Hepatocyte (in vitro differentiated cells): ENCODE data around the gene PNMA8C. TPM values are rescaled to one million over a fixed set of nuclear protein-coding genes. Genes with fewer than 3 reads are reported as not detected.
A peak's percentile ranks its signal among the peaks of the same experiment; 100 is the strongest.

Experiments
- DNase-seq: peaks from one replicate; pipeline ENCODE4 v3.0.0-alpha.2; 2016; ENCODE audit warnings: low spot score
- H2AFZ ChIP-seq: fragments of 200-600 bp; sonication (generic); 2 replicates; pipeline ENCODE4 v1.6.0; 2016; ENCODE audit warnings: antibody characterized with exemption, mild to moderate bottlenecking
- H3K27ac ChIP-seq: fragments of 200-600 bp; sonication (generic); 2 replicates; pipeline ENCODE4 v1.5.1; 2016; ENCODE audit warnings: mild to moderate bottlenecking
- H3K27me3 ChIP-seq: fragments of 200-600 bp; sonication (generic); 2 replicates; pipeline ENCODE4 v1.6.1; 2016
- H3K36me3 ChIP-seq: fragments of 200-600 bp; sonication (generic); replicated peaks from 2 replicates; pipeline ENCODE4 v1.5.1; 2016; ENCODE audit warnings: low read depth; ENCODE audit not compliant: insufficient read depth
- H3K4me1 ChIP-seq: fragments of 200-600 bp; sonication (generic); 2 replicates; pipeline ENCODE4 v1.5.1; 2016; ENCODE audit warnings: mild to moderate bottlenecking, moderate library complexity; ENCODE audit not compliant: insufficient read depth
- H3K4me2 ChIP-seq: fragments of 200-600 bp; sonication (generic); 2 replicates; pipeline ENCODE4 v1.6.0; 2016
- H3K4me3 ChIP-seq: fragments of 200-600 bp; sonication (generic); 2 replicates; pipeline ENCODE4 v1.5.1; 2016; ENCODE audit warnings: mild to moderate bottlenecking
- H3K79me2 ChIP-seq: fragments of 200-600 bp; sonication (generic); 2 replicates; pipeline ENCODE4 v1.6.0; 2017; ENCODE audit warnings: mild to moderate bottlenecking
- H3K9me2 ChIP-seq: fragments of 200-600 bp; sonication (generic); replicated peaks from 2 replicates; pipeline ENCODE4 v1.6.0; 2017; ENCODE audit warnings: mild to moderate bottlenecking; ENCODE audit not compliant: insufficient read depth
- H3K9me3 ChIP-seq: fragments of 200-600 bp; sonication (generic); 2 replicates; pipeline ENCODE4 v1.5.1; 2016; ENCODE audit warnings: low read depth, mild to moderate bottlenecking
- H4K20me1 ChIP-seq: fragments of 200-600 bp; sonication (generic); 2 replicates; pipeline ENCODE4 v1.6.0; 2016; ENCODE audit warnings: mild to moderate bottlenecking; ENCODE audit not compliant: insufficient read depth, poor library complexity, severe bottlenecking
- EZH2 ChIP-seq: fragments of 200-600 bp; sonication (generic); IDR thresholded peaks from 2 replicates; pipeline ENCODE4 v1.6.1; 2016; ENCODE audit warnings: antibody characterized with exemption, mild to moderate bottlenecking, borderline replicate concordance
- EZH2phosphoT487 ChIP-seq: fragments of 200-600 bp; sonication (generic); IDR thresholded peaks from one replicate; pipeline ENCODE4 v1.6.1; 2018; ENCODE audit warnings: antibody characterized with exemption, mild to moderate bottlenecking, low read depth, moderate library complexity; ENCODE audit not compliant: unreplicated experiment, severe bottlenecking
- WGBS: methylation state at CpG from one replicate; pipeline ENCODE4 v1.1.6; 2016; ENCODE audit warnings: low lambda C conversion rate; ENCODE audit errors: missing lambda C conversion rate; 5-methylcytosine and 5-hydroxymethylcytosine counted together
- polyA plus RNA-seq: library from polyadenylated mRNA; unstranded; fragments of >200 nt; fragmentation: Nextera tagmentation; extraction: Ambion mirVana; gene quantifications from 2 replicates; pipeline ENCODE4 v1.2.1, GENCODE V29; 2016
- total RNA-seq: library from RNA; depleted of rRNA; stranded (reverse); fragments of >200 nt; gene quantifications from 2 replicates; pipeline ENCODE4 v1.2.3, GENCODE V29; 2014
- TF ChIP-seq, protein P1 (sequence below): fragments of 200-600 bp; sonication (generic); IDR thresholded peaks from 2 replicates; pipeline ENCODE4 v1.5.1; 2016; ENCODE audit warnings: antibody characterized with exemption, mild to moderate bottlenecking; ENCODE audit not compliant: poor library complexity

The PNMA8C gene
- total and polyA plus RNA-seq, 2 experiments from 2014 or later, result 0.27 TPM; not detected in 1

DNA sequence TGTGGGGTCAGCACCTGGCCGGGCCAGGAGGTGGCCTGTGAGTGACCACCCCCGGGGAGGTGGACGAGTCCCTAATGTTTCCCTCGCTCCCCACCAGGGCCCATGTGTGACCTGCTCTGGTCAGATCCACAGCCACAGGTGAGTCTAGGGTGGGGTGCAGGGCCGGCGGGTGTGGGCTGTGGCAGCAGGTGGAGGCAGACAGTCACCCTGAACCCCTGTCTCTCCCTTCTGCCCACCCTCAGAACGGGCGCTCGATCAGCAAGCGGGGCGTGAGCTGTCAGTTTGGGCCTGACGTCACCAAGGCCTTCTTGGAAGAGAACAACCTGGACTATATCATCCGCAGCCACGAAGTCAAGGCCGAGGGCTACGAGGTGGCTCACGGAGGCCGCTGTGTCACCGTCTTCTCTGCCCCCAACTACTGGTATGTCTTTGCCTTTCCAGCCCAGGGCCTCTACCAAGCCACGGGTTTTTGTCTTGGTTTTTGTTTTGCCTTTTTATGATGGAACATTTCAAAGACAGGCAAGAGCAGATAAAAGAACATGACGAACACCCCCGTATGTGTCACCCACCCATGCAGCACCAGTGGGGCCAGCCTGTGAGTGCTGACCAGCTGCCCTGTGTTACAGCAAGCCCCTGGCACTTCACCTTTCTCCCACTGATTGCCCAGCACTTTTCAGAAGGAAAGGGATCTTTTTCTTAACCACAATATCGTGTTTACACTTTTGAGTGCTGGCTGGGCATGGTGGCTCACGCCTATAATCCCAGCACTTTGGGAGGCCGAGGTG, 40.2 kb downstream of the PNMA8C start:
- Histone ChIP-seq H3K27ac (no peak overlapping the region), H3K36me3 (no peaks in the 10 kb centered on the region), H3K79me2 (no peaks in the 10 kb centered on the region), H3K27me3 (no peaks in the 10 kb centered on the region), H3K9me3 (no peaks in the 10 kb centered on the region), H3K4me2 (no peak overlapping the region), H2AFZ (no peak overlapping the region), H3K4me1 (peaks cover 16% of the 10 kb centered on the region), H3K4me3 (no peak overlapping the region), H4K20me1 (no peaks in the 10 kb centered on the region), H3K9me2 (no peaks in the 10 kb centered on the region)
- no peak for TF ChIP-seq EZH2phosphoT487
- TF ChIP-seq EZH2, result no peak
- TF ChIP-seq, protein P1, sequence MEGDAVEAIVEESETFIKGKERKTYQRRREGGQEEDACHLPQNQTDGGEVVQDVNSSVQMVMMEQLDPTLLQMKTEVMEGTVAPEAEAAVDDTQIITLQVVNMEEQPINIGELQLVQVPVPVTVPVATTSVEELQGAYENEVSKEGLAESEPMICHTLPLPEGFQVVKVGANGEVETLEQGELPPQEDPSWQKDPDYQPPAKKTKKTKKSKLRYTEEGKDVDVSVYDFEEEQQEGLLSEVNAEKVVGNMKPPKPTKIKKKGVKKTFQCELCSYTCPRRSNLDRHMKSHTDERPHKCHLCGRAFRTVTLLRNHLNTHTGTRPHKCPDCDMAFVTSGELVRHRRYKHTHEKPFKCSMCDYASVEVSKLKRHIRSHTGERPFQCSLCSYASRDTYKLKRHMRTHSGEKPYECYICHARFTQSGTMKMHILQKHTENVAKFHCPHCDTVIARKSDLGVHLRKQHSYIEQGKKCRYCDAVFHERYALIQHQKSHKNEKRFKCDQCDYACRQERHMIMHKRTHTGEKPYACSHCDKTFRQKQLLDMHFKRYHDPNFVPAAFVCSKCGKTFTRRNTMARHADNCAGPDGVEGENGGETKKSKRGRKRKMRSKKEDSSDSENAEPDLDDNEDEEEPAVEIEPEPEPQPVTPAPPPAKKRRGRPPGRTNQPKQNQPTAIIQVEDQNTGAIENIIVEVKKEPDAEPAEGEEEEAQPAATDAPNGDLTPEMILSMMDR, result no peak
- 97% methylated on average over 25 of the region's 25 CpGs for WGBS
- peak; percentile 1 for DNase-seq

DNA sequence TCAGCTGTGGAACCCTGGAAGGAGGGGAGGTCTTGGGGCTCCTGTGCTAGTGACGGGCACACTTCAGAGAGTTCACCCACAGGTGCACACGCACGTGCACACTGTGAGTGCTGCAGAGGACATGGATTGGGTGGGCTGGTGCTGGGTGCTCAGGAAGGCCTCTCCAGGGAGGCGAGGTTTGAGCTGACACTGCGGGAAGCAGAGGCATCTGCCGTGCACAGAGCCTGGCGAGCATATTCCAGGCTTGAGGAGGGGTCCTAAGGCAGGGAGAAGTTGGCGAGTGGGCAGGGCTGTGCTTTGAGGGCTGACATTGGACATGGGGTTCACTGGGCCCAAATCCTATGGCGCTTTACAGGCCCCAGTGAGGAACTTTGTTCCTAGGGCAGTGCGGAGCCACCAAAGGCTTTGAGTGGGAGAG, 41.0 kb downstream of the PNMA8C start:
- no peak overlapping the region for H2AFZ ChIP-seq
- H3K79me2 ChIP-seq, result no peaks in the 10 kb centered on the region
- H3K36me3 ChIP-seq, result no peaks in the 10 kb centered on the region
- no peaks in the 10 kb centered on the region for H3K9me2 ChIP-seq
- H3K9me3 ChIP-seq, result no peaks in the 10 kb centered on the region
- H3K4me1 ChIP-seq, result peaks cover 10% of the 10 kb centered on the region
- H3K27me3 ChIP-seq, result no peaks in the 10 kb centered on the region
- H3K4me2 ChIP-seq, result no peak overlapping the region
- no peak overlapping the region for H3K27ac ChIP-seq
- WGBS, result 95% methylated on average over 10 of the region's 10 CpGs
- H3K4me3 ChIP-seq, result no peak overlapping the region
- no peak for DNase-seq
- no peak for TF ChIP-seq EZH2phosphoT487
- TF ChIP-seq EZH2, result no peak
- TF ChIP-seq, protein P1, result no peak
- H4K20me1 ChIP-seq, result no peaks in the 10 kb centered on the region

DNA sequence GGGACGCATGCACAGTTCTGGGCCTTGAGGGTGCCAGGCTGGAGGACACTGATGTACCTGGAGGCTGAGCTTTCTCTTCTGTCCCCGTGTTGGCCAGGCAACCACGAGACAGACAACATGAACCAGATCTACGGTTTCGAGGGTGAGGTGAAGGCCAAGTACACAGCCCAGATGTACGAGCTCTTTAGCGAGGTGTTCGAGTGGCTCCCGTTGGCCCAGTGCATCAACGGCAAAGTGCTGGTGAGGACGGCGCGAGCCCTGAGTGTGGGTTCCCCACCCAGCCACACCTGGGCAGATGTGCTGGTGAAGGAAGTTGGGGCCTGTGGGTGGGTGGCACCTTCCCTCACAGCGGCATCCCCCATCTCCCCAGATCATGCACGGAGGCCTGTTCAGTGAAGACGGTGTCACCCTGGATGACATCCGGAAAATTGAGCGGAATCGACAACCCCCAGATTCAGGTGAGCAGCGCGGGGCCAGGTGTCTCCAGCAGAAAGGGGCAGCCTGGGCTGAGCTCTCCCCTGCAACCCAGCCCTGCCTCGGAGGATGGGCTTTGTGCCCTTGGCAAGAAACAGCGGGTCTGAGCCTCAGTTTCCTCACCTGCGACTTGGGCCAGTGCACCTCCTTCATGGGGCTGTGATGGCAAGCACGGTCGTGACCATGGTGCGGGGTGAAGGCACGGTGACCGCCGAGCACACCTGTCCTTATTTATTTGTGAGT, 41.6 kb downstream of the PNMA8C start:
- 98% methylated on average over 30 of the region's 30 CpGs for WGBS
- no peaks in the 10 kb centered on the region for H3K36me3 ChIP-seq
- H3K9me2 ChIP-seq, result no peaks in the 10 kb centered on the region
- no peaks in the 10 kb centered on the region for H3K27me3 ChIP-seq
- H4K20me1 ChIP-seq, result no peaks in the 10 kb centered on the region
- no peaks in the 10 kb centered on the region for H3K79me2 ChIP-seq
- DNase-seq, result peak; percentile 2
- no peak overlapping the region for H2AFZ ChIP-seq
- TF ChIP-seq, protein P1, result no peak
- TF ChIP-seq EZH2phosphoT487 (no peak), EZH2 (no peak)
- H3K4me1 ChIP-seq, result peaks cover 6% of the 10 kb centered on the region
- no peak overlapping the region for H3K27ac ChIP-seq
- H3K4me3 ChIP-seq, result no peak overlapping the region
- no peaks in the 10 kb centered on the region for H3K9me3 ChIP-seq
- no peak overlapping the region for H3K4me2 ChIP-seq
